T-helper 2 cell treated with Interferon-gamma antibody and Interleukin-4, amounts not matched to agents 100 ng/mL and 5 ng/mL, for 36 hours (primary cell): ENCODE results near the gene OBP2A. TPM values are rescaled to one million over a fixed set of nuclear protein-coding genes. Genes with fewer than 3 reads are reported as not detected.

Experiments used
- intact Hi-C: fragments of 100-400 bp; cut with micrococcal nuclease; formaldehyde crosslinking; loops from one replicate; pipeline ENCODE4 v1.15.1; 2023
- total RNA-seq: library from RNA; stranded (reverse); gene quantifications from 2 replicates; pipeline ENCODE4 v1.2.3, GENCODE V29; 2022

The OBP2A gene
- total RNA-seq, 1 donor from 2014 or later = not detected

DNA sequence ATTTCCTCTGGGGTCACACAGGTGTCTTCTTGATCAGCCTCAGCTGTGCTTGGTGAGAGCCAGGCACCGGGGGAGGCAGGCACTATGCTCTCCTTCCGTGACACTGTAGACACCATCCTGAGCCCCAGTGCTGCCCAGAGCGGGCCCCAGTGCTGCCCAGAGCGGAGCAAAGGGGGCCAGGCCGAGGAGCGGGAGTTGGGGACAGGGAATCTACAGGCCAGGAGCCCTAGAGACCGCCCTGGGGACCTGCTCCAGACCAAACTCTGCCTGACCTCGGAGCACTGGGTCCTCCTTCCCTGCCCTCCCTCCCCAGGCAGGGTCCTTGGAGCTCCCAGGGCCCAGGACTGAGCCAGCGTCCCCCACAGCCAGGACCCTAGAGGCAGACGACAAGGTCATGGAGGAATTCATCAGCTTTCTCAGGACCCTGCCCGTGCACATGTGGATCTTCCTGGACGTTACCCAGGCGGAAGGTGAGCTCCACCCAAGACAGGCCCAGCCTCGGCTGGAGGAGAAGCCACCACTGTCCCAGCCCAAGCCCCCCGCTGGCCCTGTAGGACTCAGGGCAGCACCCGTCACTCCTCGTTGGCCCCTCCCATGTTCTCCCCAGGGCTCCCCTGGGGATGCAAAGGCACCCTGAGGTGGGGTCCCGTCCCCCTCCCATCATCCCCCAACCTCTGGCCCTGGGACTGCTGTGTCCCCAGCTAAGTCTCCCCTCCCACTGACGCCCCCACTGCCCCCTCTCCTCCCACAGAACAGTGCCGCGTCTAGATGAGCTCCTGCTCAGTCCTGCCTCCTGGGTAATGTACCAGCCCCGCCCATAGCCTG, 45.8 kb downstream of the OBP2A start:
- intact Hi-C loops = no loop called here

DNA sequence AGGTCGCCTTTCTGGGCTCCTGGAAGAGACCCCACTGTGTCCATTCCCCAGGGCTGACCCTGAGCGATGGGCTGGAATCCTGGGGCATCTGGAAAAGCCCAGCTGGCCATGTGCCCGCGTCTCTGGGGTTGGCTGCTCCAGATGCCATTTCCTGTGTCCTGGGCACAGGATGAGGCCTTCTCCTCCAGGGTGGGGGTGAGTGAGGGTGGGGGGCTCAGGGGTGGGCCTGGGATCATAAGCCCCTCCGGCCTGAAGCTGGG, 46.3 kb downstream of the OBP2A start:
- intact Hi-C loops = no loop called here

DNA sequence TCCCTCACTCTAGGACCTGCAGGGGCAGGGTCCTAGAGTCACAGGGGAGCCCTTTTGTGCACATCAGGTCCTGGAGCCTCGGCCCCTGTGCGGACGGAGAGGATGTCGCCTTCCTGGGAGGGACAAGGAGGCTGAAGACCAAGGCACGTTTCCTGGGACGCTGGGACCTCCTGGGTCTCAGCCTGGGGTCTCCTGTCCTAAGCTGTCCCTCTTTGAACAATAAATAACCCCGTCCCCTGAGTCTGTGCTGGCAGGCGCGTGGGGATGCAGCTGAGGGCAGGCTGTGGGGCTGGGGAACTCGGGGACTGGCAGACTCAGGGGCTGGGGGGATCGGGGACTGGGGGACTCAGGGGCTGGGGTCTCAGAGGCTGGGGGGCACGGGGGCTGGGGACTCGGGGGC, 46.7 kb downstream of the OBP2A start:
- intact Hi-C loops = no loop called here

DNA sequence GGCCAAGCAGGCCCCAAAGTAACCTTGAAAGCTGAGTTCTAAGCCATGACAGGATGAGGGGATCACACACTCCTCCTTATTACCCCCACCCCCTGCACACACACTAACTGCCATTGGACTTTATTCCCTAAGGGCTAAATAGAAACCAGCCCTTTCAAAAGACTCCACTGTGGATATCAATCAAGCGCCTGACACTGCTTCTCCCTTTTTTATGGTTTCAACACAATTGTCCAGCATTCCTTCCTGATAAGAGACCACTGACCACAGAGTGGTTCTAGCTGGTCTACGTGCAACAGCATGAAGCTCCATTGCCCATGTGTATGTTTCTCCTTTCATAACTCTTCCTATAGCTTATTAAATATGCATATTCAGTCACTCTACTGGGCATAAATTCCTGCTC, 50.3 kb downstream of the OBP2A start:
- intact Hi-C loops = no loop called here

Other genes starting within 250 kb of the OBP2A start
- gene PPP1R26, start 66.3 kb upstream of the OBP2A start, total RNA-seq = 1.0 and 1.1 TPM in 2 replicates
- gene MRPS2, start 45.4 kb upstream of the OBP2A start, total RNA-seq = 38.9 TPM in 2 replicates
- gene LCN1, start 24.7 kb upstream of the OBP2A start, total RNA-seq = not detected in 2 replicates
- gene PAEP, start 15.6 kb downstream of the OBP2A start, total RNA-seq = not detected in 2 replicates
- not detected in 2 replicates for gene GLT6D1, start 93.4 kb downstream of the OBP2A start, total RNA-seq
- not detected in 2 replicates for gene LCN9, start 117.2 kb downstream of the OBP2A start, total RNA-seq
- gene SOHLH1, start 153.4 kb downstream of the OBP2A start, total RNA-seq = not detected in 2 replicates
- not detected in 2 replicates for gene KCNT1, start 156.1 kb downstream of the OBP2A start, total RNA-seq